ENCODE data around the gene RPL32.

- TF ChIP-seq, protein P1, sequence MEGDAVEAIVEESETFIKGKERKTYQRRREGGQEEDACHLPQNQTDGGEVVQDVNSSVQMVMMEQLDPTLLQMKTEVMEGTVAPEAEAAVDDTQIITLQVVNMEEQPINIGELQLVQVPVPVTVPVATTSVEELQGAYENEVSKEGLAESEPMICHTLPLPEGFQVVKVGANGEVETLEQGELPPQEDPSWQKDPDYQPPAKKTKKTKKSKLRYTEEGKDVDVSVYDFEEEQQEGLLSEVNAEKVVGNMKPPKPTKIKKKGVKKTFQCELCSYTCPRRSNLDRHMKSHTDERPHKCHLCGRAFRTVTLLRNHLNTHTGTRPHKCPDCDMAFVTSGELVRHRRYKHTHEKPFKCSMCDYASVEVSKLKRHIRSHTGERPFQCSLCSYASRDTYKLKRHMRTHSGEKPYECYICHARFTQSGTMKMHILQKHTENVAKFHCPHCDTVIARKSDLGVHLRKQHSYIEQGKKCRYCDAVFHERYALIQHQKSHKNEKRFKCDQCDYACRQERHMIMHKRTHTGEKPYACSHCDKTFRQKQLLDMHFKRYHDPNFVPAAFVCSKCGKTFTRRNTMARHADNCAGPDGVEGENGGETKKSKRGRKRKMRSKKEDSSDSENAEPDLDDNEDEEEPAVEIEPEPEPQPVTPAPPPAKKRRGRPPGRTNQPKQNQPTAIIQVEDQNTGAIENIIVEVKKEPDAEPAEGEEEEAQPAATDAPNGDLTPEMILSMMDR (IDR thresholded peaks at IDR 0.05) = no peak
- no peak for TF ChIP-seq FOXJ3 (CRISPR knock-in tag; IDR thresholded peaks at IDR 0.05; ENCODE audit: borderline replicate concordance)
- no peak for TF ChIP-seq ATF3 (CRISPR knock-in tag; conservative IDR thresholded peaks at IDR 0.05)
- no peak for TF ChIP-seq ELF4 (CRISPR knock-in tag; IDR thresholded peaks at IDR 0.05; ENCODE audit: low read depth)
- TF ChIP-seq, protein P2, sequence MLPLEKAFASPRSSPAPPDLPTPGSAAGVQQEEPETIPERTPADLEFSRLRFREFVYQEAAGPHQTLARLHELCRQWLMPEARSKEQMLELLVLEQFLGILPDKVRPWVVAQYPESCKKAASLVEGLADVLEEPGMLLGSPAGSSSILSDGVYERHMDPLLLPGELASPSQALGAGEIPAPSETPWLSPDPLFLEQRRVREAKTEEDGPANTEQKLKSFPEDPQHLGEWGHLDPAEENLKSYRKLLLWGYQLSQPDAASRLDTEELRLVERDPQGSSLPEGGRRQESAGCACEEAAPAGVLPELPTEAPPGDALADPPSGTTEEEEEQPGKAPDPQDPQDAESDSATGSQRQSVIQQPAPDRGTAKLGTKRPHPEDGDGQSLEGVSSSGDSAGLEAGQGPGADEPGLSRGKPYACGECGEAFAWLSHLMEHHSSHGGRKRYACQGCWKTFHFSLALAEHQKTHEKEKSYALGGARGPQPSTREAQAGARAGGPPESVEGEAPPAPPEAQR (CRISPR knock-in tag; IDR thresholded peaks at IDR 0.05) = no peak
- no peak for TF ChIP-seq USF2 (CRISPR knock-in tag; IDR thresholded peaks at IDR 0.05)
- TF ChIP-seq CREB1 (CRISPR knock-in tag; IDR thresholded peaks at IDR 0.05) = no peak
- no peak for TF ChIP-seq TEAD1 (CRISPR knock-in tag; IDR thresholded peaks at IDR 0.05)
- no peak for TF ChIP-seq ATF2 (CRISPR knock-in tag; IDR thresholded peaks at IDR 0.05; ENCODE audit: borderline replicate concordance, low read depth)
These were observed 42.7 kb downstream of the RPL32 start for GRCh38 chr3:12798559-12799179.
